CD1c-positive myeloid dendritic cell (primary cell): ENCODE results near the gene CMTM3.
"Not testable (repeated sequence)": the region's sequence is repeated elsewhere in the genome, so short reads cannot be mapped to it uniquely, and the experiment has no call there.

ENCODE experiments used
- DNase-seq: peaks from one replicate; pipeline ENCODE4 v3.0.0-alpha.2; 2016; ENCODE audit errors: extremely low spot score

CMTM3 gene

GRCh38 chr16:66608241-66609138, 4.0 kb downstream of the CMTM3 start:
- peak; percentile 66 for DNase-seq

GRCh38 chr16:66609139-66609510, 4.6 kb downstream of the CMTM3 start:
- no peak for DNase-seq

- no peak for DNase-seq
Observed at GRCh38 chr16:66610111-66610820, 5.8 kb downstream of the CMTM3 start.

GRCh38 chr16:66611911-66612310, 7.4 kb downstream of the CMTM3 start:
- not testable (repeated sequence) for DNase-seq

- DNase-seq: no peak
Observed at GRCh38 chr16:66612422-66612821, 7.9 kb downstream of the CMTM3 start.

- no peak for DNase-seq
Observed at GRCh38 chr16:66614161-66614802, 9.8 kb downstream of the CMTM3 start.

- DNase-seq: peak; percentile 12
Observed at GRCh38 chr16:66616169-66616568, 11.7 kb downstream of the CMTM3 start.

GRCh38 chr16:66616592-66616991, 12.1 kb downstream of the CMTM3 start:
- DNase-seq: peak; percentile 47

DNA sequence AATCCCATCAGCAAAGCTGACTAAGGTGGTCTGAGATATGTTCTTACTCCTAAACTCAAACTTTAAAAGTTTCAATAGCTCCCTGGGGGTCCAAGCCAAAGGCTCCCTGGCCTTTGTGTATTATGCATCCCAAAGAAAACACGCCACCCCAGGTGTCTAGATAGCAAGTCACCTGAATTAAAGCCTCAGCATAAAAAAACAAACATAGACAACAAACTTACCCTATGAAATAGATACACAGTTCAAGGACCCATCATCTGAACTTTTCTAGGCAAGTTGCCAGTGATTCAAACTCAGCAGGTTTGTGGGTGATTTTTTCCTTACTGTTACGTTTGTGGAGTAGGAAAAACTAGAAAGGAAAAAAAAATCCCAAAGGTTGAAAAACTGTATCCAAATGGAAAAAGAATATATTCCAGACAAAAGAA, 12.5 kb downstream of the CMTM3 start:
- DNase-seq: no peak

- no peak for DNase-seq
Observed at GRCh38 chr16:66617728-66618127, 13.2 kb downstream of the CMTM3 start.

DNA sequence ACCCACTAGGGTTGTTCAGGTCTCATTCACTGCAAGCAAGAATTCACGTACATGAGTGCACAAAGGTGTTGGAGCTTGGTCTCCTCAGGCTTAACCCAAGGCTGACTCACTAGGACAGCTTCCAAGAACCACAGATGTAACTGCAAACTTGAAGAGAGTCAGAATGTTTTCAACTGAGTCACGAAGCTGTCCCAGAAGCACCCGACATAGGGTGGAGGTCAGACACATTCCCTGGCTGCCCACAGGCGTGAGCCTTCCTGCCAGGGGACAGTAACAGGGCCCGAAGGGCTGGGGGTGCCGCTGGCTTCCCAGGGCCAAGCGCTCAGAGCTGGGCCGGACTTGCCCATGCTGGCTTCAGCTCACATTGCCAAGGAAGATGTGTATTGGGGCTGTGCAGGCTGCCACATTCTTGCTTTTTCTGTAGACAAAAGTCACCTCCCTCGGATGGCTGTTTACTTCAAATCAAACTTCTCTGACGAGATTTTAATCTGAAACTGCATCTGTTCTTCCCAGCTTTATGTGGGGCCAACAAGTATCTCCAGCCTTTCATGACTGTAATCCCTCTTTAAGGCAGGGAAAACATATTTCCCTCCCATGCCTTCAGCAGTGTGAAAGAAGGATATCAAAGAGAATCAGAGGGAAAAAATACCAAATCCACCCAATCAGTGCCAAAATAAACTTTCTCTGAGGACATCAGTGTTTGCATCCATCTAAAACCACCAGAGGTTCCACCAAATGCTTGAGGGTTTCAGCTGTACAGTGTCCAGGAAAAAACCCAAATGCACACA, 14.3 kb downstream of the CMTM3 start:
- DNase-seq: no peak

GRCh38 chr16:66619534-66620428, 15.3 kb downstream of the CMTM3 start:
- peak; percentile 30 for DNase-seq

DNA sequence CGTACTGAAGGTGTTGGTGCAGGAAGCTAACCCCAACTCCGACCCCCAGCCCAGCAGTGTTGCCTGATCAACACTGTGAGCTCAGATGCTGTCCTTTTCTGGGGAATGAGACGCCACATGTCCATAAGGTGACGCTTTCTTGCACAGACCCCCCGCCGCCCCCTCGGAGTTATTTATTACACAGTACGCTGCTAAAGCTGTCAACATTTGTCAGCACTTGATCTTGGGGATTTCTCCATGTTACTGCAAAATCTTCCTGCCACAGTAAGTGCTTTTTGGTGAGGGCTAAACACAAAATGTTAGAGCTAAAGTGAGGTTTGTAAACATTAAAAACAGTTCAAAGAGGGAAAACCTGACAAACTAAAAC, 15.9 kb downstream of the CMTM3 start:
- DNase-seq: no peak

- no peak for DNase-seq
Observed at GRCh38 chr16:66621973-66622372, 17.5 kb downstream of the CMTM3 start.

DNA sequence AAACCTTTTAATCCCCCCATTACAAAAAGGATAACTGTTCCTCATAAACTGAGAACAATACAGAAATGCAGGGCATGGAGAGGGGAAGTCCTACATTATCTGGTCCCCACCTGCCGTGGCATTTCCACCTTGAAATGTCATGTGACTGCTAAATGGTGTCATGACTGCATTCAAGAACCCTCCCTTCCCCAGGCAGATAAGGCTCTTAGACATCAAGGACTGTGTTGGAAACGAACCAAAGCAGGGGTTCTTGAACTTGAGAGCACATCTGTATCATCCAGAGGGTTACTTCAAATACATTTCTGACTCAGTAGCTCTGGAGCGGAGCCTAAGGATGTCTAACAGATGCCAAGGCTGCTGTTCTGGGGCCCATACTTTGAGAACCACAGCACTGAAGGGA, 18.4 kb downstream of the CMTM3 start:
- no peak for DNase-seq

DNA sequence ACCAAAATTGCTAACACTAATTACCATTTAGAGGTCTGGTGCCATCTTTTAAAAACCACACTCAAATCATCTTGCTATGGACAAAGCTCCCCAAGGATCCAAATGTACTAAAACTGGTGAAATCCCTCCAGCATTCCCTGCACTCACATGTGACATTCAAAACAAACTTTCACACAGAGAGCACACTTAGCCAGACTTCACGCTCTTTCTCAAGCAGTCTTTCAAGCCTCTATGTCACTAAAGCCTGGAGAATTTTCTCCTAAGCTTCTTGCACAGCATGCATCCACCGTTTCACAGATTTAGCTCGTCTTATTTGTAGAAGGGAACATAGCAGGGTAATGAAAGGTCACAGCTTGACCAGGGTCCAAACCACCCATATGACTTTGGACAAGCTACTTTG, 19.3 kb downstream of the CMTM3 start:
- no peak for DNase-seq

DNA sequence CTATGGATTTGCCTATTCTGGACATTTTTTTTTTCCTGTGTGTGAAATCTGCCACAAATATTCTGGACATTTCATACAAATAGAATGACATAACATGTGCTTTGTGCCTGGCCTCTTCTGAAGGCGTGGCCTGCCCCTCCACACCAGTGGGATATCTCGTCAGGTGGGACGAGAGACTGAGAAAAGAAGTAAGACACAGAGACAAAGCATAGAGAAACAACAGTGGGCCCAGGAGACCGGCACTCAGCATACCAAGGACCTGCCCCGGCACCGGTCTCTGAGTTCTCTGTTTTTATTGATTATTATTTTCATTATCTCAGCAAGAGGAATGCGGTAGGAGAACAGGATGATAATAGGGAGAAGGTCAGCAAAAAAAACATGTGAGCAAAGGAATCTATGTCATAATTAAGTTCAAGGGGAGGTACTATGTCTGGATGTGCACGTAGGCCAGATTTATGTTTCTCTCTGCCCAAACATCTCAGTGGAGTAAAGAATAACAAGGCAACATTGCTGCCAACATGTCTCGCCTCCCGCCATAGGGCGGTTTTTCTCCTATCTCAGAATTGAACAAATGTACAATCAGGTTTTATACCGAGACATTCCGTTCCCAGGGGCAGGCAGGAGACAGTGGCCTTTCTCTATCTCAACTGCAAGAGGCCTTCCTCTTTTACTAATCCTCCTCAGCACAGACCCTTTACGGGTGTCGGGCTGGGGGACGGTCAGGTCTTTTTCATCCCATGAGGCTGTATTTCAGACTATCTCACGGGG, 23.3 kb downstream of the CMTM3 start:
- not testable (repeated sequence) for DNase-seq

- no peak for DNase-seq
Observed at GRCh38 chr16:66629856-66630255, 25.4 kb downstream of the CMTM3 start.

- DNase-seq: not testable (repeated sequence)
Observed at GRCh38 chr16:66630561-66631260, 26.2 kb downstream of the CMTM3 start.
